GM19025 (cell line): Measurements from ENCODE around the gene SCFD2.

ENCODE experiments used
- ATAC-seq: cut with Tn5 transposase; IDR thresholded peaks from one replicate; pipeline ENCODE4 v1.9.1; 2021; ENCODE audit warnings: mild to moderate bottlenecking, low read depth, moderate library complexity; ENCODE audit not compliant: unreplicated experiment

Gene SCFD2

GRCh38 chr4:52968691-52969090, 397.2 kb downstream of the SCFD2 start:
- no peak for ATAC-seq

- no peak for ATAC-seq
These were observed 397.6 kb downstream of the SCFD2 start for GRCh38 chr4:52968241-52968640.

- ATAC-seq, result no peak
These were observed 399.1 kb downstream of the SCFD2 start for GRCh38 chr4:52966781-52967180.

GRCh38 chr4:52966172-52966571, 399.7 kb downstream of the SCFD2 start:
- no peak for ATAC-seq

GRCh38 chr4:52964561-52965101, 401.2 kb downstream of the SCFD2 start:
- ATAC-seq, result no peak

- no peak for ATAC-seq
These were observed 401.9 kb downstream of the SCFD2 start for GRCh38 chr4:52964011-52964410.

GRCh38 chr4:52962721-52963120, 403.1 kb downstream of the SCFD2 start:
- no peak for ATAC-seq

GRCh38 chr4:52961666-52962412, 404.0 kb downstream of the SCFD2 start:
- no peak for ATAC-seq

GRCh38 chr4:52959541-52959940, 406.3 kb downstream of the SCFD2 start:
- ATAC-seq, result no peak

- no peak for ATAC-seq
These were observed 407.8 kb downstream of the SCFD2 start for GRCh38 chr4:52957835-52958631.

- no peak for ATAC-seq
These were observed 408.6 kb downstream of the SCFD2 start for GRCh38 chr4:52957220-52957686.

GRCh38 chr4:52956691-52957090, 409.2 kb downstream of the SCFD2 start:
- no peak for ATAC-seq

- ATAC-seq, result no peak
These were observed 411.2 kb downstream of the SCFD2 start for GRCh38 chr4:52954560-52955170.

- no peak for ATAC-seq
These were observed 413.3 kb downstream of the SCFD2 start for GRCh38 chr4:52952540-52952939.

- ATAC-seq, result no peak
These were observed 414.8 kb downstream of the SCFD2 start for GRCh38 chr4:52951016-52951415.

- no peak for ATAC-seq
These were observed 415.6 kb downstream of the SCFD2 start for GRCh38 chr4:52950226-52950625.

- ATAC-seq, result no peak
These were observed 416.5 kb downstream of the SCFD2 start for GRCh38 chr4:52949336-52949735.

GRCh38 chr4:52948057-52948423, 417.8 kb downstream of the SCFD2 start:
- ATAC-seq, result no peak

GRCh38 chr4:52947401-52948056, 418.3 kb downstream of the SCFD2 start:
- ATAC-seq, result no peak

- ATAC-seq, result no peak
These were observed 419.0 kb downstream of the SCFD2 start for GRCh38 chr4:52946855-52947254.

- no peak for ATAC-seq
These were observed 419.9 kb downstream of the SCFD2 start for GRCh38 chr4:52945982-52946381.
